ENCODE data around the gene EIF3L.

The EIF3L gene

DNA sequence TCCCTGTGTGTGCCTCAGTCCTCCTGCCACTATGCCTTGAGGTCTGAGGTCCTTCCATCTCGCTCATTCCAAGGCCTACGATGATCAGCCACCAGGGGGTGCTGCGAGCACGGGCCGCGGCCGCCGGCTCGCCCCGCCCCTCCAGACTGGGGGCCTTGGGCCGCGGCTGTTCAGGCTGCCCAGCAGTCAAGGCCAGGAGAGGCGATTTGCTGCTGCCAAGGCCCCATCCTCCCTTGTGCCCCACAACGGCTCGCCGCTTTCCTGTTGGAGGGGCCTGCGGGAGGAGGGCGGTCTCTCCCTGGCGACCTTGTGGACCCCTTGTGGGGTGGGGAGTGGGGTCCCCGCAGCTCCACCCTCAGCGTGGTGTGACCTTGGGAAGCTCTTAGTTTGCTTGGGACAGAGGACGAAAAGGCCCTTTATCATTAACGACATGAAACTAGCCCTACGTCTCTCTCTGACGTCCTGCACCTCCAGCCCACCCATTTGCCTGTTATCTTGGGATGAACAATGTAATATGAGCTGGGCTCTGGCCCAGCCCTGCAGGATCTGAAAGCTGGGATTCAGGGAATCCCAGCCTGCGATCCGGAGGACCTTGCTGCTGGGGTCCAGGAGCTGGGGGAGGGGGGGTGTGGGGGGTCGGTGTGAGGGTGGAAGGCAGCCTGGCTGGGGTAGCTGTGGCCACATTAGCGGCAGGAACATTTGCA, 31.4 kb upstream of the EIF3L start:
- peak; percentile 76 for DNase-seq (ENCODE audit: low read depth)

GRCh38 chr22:37818409-37819104, 30.7 kb upstream of the EIF3L start:
- DNase-seq (ENCODE audit: low read depth): peak; percentile 39

GRCh38 chr22:37819105-37819433, 30.1 kb upstream of the EIF3L start:
- DNase-seq (ENCODE audit: low read depth): no peak

DNA sequence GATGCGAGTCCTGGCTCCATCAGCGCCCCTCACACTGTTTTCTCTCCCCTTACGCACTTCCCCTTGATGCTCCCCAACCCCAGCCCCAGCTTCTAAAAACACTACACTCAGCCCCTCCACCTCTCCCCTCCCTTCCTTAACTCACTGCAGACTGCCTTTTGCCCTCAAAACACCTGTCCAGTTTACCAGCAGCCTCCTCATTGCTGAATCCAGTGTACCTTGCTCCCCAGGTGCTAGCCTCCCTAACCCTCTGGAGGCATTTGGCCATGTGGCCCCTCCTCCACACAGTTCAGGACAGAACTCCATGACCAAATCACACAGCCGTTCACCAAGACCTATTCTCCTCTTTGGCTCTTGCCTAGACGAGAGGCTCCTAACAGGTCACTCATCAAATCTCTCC, 28.9 kb upstream of the EIF3L start:
- no peak for DNase-seq (ENCODE audit: low read depth)

DNA sequence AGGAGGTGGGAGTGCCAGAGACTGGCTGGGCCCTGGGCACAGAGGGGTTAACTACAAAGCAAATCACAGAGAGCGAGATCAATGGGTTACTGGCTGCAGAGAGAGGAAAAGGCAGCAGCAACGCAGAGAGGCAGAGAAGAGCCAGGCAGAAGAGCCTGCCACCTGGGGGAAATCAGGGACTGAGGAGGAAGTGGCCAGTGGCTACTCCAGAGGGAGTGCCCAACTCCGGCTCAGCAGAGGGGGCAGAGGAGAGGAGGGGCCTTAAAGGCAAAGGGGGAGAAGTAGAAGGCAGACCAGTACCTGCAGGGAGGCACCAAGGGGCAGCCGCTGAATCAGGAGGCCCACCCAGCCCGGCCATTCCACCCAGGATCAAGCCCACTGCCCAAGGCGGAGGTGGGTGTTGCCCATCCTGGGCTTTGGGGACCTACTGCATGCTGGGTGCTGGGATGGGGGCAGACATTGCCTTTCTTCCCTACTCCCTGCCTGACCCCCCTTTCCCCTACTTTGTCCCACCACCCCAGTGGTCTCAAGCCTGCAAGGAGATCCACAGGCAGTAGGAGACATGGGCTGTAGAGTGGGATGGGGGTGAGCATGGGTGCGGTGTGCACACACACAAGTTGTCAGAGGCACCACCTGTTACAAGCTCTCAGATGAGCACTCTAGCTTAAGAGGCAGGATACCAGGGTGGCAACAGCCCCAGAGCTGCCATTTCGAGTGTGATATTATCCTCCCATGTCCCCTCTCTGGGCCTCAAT, 27.0 kb upstream of the EIF3L start:
- DNase-seq (ENCODE audit: low read depth): no peak

GRCh38 chr22:37823134-37823985, 25.9 kb upstream of the EIF3L start, which contains the start of gene GALR3:
TSS of gene GALR3 (plus strand) at chr22:37823382. CDS start at chr22:37823407, 25 bp downstream.
- no peak for DNase-seq (ENCODE audit: low read depth)

DNA sequence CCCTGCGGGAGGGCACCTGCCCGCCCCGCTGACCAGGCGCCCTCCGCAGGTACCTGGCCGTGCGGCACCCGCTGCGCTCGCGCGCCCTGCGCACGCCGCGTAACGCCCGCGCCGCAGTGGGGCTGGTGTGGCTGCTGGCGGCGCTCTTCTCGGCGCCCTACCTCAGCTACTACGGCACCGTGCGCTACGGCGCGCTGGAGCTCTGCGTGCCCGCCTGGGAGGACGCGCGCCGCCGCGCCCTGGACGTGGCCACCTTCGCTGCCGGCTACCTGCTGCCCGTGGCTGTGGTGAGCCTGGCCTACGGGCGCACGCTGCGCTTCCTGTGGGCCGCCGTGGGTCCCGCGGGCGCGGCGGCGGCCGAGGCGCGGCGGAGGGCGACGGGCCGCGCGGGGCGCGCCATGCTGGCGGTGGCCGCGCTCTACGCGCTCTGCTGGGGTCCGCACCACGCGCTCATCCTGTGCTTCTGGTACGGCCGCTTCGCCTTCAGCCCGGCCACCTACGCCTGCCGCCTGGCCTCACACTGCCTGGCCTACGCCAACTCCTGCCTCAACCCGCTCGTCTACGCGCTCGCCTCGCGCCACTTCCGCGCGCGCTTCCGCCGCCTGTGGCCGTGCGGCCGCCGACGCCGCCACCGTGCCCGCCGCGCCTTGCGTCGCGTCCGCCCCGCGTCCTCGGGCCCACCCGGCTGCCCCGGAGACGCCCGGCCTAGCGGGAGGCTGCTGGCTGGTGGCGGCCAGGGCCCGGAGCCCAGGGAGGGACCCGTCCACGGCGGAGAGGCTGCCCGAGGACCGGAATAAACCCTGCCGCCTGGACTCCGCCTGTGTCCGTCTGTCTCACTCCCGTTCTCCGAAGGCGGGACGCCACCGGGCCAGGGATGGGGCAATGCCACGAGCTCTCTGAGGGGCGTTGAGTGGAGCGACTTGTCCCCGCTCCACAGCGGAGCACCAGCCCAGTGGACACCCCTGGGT, 24.3 kb upstream of the EIF3L start:
- no peak for DNase-seq (ENCODE audit: low read depth)

- no peak for DNase-seq (ENCODE audit: low read depth)
Observed at GRCh38 chr22:37827056-37827455, 22.2 kb upstream of the EIF3L start.

DNA sequence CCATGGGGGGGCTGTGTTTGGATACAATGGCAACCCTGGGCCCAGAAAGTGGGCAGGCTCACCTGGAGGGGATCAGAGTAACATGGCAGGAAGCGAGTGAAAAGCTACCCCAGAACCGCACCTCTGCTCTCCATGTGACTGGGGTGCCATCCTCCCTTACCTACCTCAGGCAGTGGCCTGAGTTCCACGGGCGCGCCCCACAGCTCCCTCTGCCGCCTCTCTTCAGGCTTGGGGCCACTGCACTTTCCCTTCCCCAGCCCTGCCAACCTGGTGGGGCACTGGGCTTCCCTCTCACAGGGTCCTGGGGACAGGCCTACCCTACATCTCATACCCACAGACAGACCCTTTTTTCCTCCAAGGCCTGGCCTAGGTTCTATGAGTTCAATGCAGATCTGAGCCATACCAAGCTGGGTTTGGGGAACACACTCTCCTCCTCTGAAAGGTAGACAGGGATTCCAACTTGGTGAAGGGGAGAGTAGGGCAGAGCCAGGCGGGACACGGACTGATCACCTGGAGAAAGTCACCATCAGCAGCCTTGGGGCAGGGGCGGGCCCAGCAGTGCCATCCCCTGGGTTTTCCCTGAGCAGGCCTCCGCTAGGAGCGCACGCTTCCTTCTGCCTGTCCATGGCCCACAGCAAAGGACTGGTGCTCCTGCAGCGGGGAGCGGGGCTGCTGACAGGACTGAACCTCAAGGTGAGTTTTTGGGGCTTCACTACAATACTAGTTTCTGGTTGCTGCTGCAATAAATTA, 19.0 kb upstream of the EIF3L start:
- no peak for DNase-seq (ENCODE audit: low read depth)

- no peak for DNase-seq (ENCODE audit: low read depth)
Observed at GRCh38 chr22:37831472-37831871, 17.7 kb upstream of the EIF3L start.

DNA sequence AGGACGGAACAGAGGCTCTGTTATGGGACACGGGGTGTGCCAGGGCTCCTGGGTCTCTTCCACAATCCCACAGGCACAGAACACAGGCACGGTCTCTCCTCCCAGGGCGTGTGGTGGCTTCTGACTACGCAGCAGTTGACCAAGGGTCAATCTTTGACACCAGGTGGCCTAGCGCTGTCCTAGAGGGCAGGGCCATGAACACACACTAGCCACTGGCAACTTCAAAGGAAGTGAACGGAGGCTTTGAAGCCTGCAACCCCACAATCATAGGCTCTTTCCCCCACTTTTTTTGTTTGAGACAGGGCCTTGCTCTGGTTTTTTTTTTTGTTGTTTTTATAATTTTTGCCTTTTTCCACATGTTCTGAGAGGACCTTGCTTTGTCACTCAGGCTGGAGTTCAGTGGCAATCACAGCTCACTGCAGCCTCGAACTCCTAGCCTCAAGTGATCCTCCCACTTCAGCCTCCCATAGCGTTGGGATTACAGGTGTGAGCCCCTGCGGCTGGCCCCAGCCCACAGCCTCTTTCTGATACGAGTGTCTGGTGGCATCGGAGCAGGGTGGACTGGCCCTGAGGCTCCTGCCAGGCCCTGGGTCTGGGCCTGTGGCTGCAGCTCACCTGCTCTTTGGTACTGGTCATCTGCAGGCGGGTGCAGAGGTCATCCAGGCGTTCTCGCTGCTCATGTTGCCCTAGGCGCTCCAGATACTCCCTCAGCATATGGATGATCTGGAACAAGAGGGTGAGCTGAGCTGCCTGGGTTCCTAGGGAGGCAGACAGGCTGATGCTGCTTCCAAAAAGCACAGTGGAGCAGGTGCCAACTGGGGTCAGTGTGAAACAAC, 17.0 kb upstream of the EIF3L start:
- no peak for DNase-seq (ENCODE audit: low read depth)

DNA sequence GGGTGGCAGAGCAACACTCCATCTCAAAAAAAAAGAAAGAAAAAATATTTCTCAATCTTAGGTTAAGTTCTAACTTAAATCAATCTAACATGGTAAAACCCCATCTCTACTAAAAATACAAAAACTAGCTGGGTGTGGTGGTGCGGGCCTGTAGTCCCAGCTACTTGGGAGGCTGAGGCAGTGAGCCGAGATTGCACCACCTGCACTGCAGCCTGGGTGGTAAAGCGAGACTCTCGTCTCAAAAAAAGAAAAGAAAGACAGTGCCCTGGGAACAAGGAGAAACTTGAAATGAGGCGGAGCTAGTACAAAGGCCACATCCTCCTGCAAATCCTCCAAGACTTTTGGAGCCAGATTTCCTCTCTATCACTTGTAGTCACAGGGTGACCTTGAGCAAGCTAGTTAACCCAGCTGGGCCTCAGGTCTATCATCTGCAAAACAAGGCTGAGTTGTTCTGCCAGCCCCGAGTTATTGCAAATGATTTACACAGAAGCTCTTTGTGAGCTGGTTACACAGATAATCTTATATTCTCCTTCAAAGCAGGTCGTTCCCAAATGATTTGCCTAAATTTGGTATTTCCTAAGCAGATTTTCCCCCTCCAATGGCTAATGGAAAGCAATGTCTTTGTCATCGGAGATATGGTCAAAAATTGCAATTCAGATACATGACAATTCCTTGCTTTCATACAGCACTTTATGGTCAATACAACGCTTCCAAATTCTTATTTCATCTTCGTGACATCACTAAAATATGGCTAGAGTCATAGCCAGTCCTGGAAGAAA, 7.0 kb upstream of the EIF3L start:
- DNase-seq (ENCODE audit: low read depth): no peak

GRCh38 chr22:37843741-37844089, 5.5 kb upstream of the EIF3L start:
- peak; percentile 26 for DNase-seq (ENCODE audit: low read depth)

GRCh38 chr22:37844904-37845329, 4.3 kb upstream of the EIF3L start:
- DNase-seq (ENCODE audit: low read depth): no peak

GRCh38 chr22:37846433-37846832, 2.8 kb upstream of the EIF3L start:
- no peak for DNase-seq (ENCODE audit: low read depth)

DNA sequence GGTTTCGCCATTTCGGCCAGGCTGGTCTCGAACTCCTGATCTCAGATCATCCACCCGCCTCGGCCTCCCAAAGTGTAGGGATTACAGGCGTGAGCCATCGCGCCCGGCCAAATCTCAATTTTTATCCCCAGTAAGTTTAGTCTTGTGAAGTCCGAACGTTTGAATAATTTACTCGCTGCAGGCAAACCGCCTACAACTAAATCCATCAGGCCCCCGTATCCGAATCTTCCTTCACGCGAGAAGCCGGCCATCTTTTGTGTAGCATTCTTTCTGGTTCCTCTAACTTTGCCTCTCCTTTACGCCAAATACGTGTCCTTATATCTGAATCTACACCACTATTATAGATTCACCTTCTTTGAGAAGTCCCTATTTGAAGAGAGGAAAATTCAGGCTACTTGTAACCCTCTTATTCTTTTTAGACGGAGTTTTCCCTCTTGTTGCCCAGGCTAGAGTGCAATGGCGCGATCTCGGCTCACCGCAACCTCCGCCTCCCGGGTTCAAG, 581 bp upstream of the EIF3L start:
- DNase-seq (ENCODE audit: low read depth): no peak

- no peak for DNase-seq (ENCODE audit: low read depth)
Observed at GRCh38 chr22:37850801-37851200, 1.6 kb downstream of the EIF3L start.

DNA sequence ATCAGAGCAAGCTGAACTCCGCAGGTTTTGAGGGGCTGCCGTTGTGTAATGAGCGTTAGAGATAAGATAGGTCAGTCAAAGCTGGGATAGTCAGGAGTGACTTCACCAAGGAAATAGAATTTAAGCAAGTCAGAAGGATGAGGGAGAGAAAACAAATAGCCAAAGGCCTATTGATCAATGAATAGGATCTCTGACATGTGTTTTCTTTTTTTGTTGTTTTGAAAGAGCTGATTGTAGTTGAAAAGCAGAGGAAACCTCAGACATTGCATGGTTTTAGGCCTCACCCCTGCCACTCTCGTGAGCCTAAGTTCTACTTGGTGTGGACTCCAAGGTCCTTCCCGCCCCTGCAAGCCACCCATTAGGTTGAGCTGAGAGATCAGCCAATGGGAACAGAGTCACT, 3.2 kb downstream of the EIF3L start:
- no peak for DNase-seq (ENCODE audit: low read depth)

Measured in activated gamma-delta T cell treated with anti-CD3 and anti-CD28 coated beads, Interleukin-2, amount 50 U/mL, for 16 hours (primary cell).